HepG2 (cell line): ENCODE data around the gene ZNF771. TPM values are rescaled to one million over a fixed set of nuclear protein-coding genes. Genes with fewer than 3 reads are reported as not detected.

Experiments used
- ADNP ChIP-seq: sonication (generic); formaldehyde crosslinking; IDR thresholded peaks from 2 replicates; pipeline ENCODE4 v1.4.0; 2020; ENCODE audit warnings: missing genetic modification reagents
- BCLAF1 ChIP-seq: fragments of 450-650 bp; IDR thresholded peaks from 2 replicates; pipeline ENCODE4 v1.6.1; 2017; ENCODE audit warnings: mild to moderate bottlenecking
- BHLHE40 ChIP-seq: IDR thresholded peaks from 2 replicates; pipeline ENCODE4 v1.6.1; 2011; ENCODE audit warnings: low read length, improper control_type of control experiment
- CAMTA2 ChIP-seq: sonication (generic); formaldehyde crosslinking; IDR thresholded peaks from 2 replicates; pipeline ENCODE4 v1.4.0; 2020; ENCODE audit warnings: mild to moderate bottlenecking, missing genetic modification reagents, borderline replicate concordance
- CSRNP2 ChIP-seq: sonication (generic); formaldehyde crosslinking; conservative IDR thresholded peaks from 2 replicates; pipeline ENCODE4 v1.8.0; 2022; ENCODE audit warnings: low read depth, missing genetic modification reagents
- ELF1 ChIP-seq: sonication (generic); formaldehyde crosslinking; IDR thresholded peaks from 2 replicates; pipeline ENCODE4 v1.4.0; 2020; ENCODE audit warnings: missing genetic modification reagents
- GLI4 ChIP-seq: sonication (generic); formaldehyde crosslinking; IDR thresholded peaks from 2 replicates; pipeline ENCODE4 v1.5.1; 2020; ENCODE audit warnings: missing genetic modification reagents, mild to moderate bottlenecking, moderate library complexity, borderline replicate concordance
- KLF6 ChIP-seq: IDR thresholded peaks from 2 replicates; pipeline ENCODE4 v1.8.0; 2016; ENCODE audit warnings: missing biosample characterization, missing genetic modification reagents
- NAIF1 ChIP-seq: sonication (generic); formaldehyde crosslinking; IDR thresholded peaks from 2 replicates; pipeline ENCODE4 v1.5.0; 2020; ENCODE audit warnings: mild to moderate bottlenecking, missing genetic modification reagents, borderline replicate concordance
- NCOA5 ChIP-seq: sonication (generic); formaldehyde crosslinking; IDR thresholded peaks from 2 replicates; pipeline ENCODE4 v1.4.0; 2020; ENCODE audit warnings: missing genetic modification reagents
- NFRKB ChIP-seq: fragments of 450-650 bp; IDR thresholded peaks from 2 replicates; pipeline ENCODE4 v1.6.1; 2017
- PBX3 ChIP-seq: sonication (generic); formaldehyde crosslinking; IDR thresholded peaks from 2 replicates; pipeline ENCODE4 v1.8.1; 2023; ENCODE audit warnings: missing genetic modification reagents, inconsistent platforms, borderline replicate concordance
- POLR2A ChIP-seq, 2 experiments: IDR thresholded peaks; 2 replicates each; pipeline ENCODE4 v1.6.1; 2011; ENCODE audit warnings: low read depth in 2 of 2, low read length in 2 of 2, mild to moderate bottlenecking in 1 of 2, moderate library complexity in 1 of 2; ENCODE audit not compliant: insufficient read depth in 1 of 2
- POLR2G ChIP-seq: fragments of 200-400 bp; formaldehyde crosslinking; IDR thresholded peaks from 2 replicates; pipeline ENCODE4 v1.6.1; 2018; ENCODE audit warnings: mild to moderate bottlenecking, low read depth, low read length, moderate library complexity
- RBM39 ChIP-seq: fragments of 200-400 bp; formaldehyde crosslinking; IDR thresholded peaks from one replicate; pipeline ENCODE4 v1.6.1; 2018; ENCODE audit warnings: antibody characterized with exemption, mild to moderate bottlenecking, low read depth, low read length; ENCODE audit not compliant: poor library complexity, severe bottlenecking
- SOX6 ChIP-seq, 2 experiments: fragments of 450-650 bp in 1 of 2; sonication (generic) in 1 of 2; formaldehyde crosslinking in 1 of 2; IDR thresholded peaks; 2 replicates each; pipeline versions ENCODE4 v1.4.0 to v1.6.1; 2017 to 2020; ENCODE audit warnings: antibody characterized with exemption in 1 of 2, mild to moderate bottlenecking in 1 of 2, missing genetic modification reagents in 1 of 2
- SP5 ChIP-seq: IDR thresholded peaks from 2 replicates; pipeline ENCODE4 v1.6.1; 2016; ENCODE audit warnings: low read depth, borderline replicate concordance
- STAG1 ChIP-seq: sonication (generic); formaldehyde crosslinking; IDR thresholded peaks from 2 replicates; pipeline ENCODE4 v1.4.0; 2020; ENCODE audit warnings: missing genetic modification reagents
- TGIF2 ChIP-seq: IDR thresholded peaks from 2 replicates; pipeline ENCODE4 v1.6.1; 2016; ENCODE audit warnings: control low read depth, missing compliant biosample characterization
- TOPORS ChIP-seq: sonication (generic); formaldehyde crosslinking; IDR thresholded peaks from 2 replicates; pipeline ENCODE4 v1.8.0; 2023; ENCODE audit warnings: mild to moderate bottlenecking, missing genetic modification reagents
- ZNF260 ChIP-seq: sonication (generic); formaldehyde crosslinking; IDR thresholded peaks from 2 replicates; pipeline ENCODE4 v1.4.0; 2020; ENCODE audit warnings: missing genetic modification reagents, low read depth, mild to moderate bottlenecking, borderline replicate concordance
- ZNF350 ChIP-seq: sonication (generic); formaldehyde crosslinking; IDR thresholded peaks from 2 replicates; pipeline ENCODE4 v1.4.0; 2020; ENCODE audit warnings: mild to moderate bottlenecking, low read depth, missing genetic modification reagents, borderline replicate concordance
- ZNF564 ChIP-seq: sonication (generic); formaldehyde crosslinking; IDR thresholded peaks from 2 replicates; pipeline ENCODE4 v1.8.1; 2023; ENCODE audit warnings: mild to moderate bottlenecking, missing genetic modification reagents
- ZNF629 ChIP-seq: sonication (generic); formaldehyde crosslinking; conservative IDR thresholded peaks from 2 replicates; pipeline ENCODE4 v1.5.0; 2020; ENCODE audit warnings: missing genetic modification reagents
- ZNF773 ChIP-seq: sonication (generic); formaldehyde crosslinking; IDR thresholded peaks from 2 replicates; pipeline ENCODE4 v1.4.0; 2020; ENCODE audit warnings: missing genetic modification reagents, borderline replicate concordance
- polyA plus RNA-seq, 8 experiments: library from polyadenylated mRNA; depleted of rRNA in 3 of 8; stranded (reverse) in 7 of 8; unstranded in 1 of 8; fragments of >200 nt; fragmentation: Illumina TruSeq in 4 of 8; extraction: Trizol in 4 of 8; gene quantifications; 2 replicates each; pipeline versions ENCODE4 v1.2.1 to v1.2.3, GENCODE V29; 2011 to 2016; ENCODE audit warnings: low read depth in 4 of 8, missing spikeins in 1 of 8, mixed read lengths in 1 of 8; ENCODE audit not compliant: insufficient read depth in 1 of 8
- total RNA-seq, 5 experiments: library from RNA; depleted of rRNA; stranded (reverse); fragments of >200 nt; fragmentation: Illumina TruSeq; extraction: Trizol; gene quantifications; 2 replicates each; pipeline ENCODE4 v1.2.3, GENCODE V29; 2016; ENCODE audit warnings: low read depth in 1 of 5

Gene ZNF771
- total and polyA plus RNA-seq, 2 of the 13 experiments (the other 11 are each of a cell fraction or from before 2014, with no cell fraction given) = 5.0 to 11.8 TPM

GRCh38 chr16:30394592-30395154 lies 12.7 kb upstream of the ZNF771 start (continued):
- TF ChIP-seq ZNF260 (CRISPR knock-in tag) = no peak
- no peak for TF ChIP-seq ZNF564 (CRISPR knock-in tag)
- no peak for TF ChIP-seq ZNF629 (CRISPR knock-in tag)
- no peak for TF ChIP-seq NCOA5
- no peak for TF ChIP-seq ZNF350 (CRISPR knock-in tag)
- TF ChIP-seq CAMTA2 (CRISPR knock-in tag) = no peak
- no peak for TF ChIP-seq SP5 (CRISPR knock-in tag)
- no peak for TF ChIP-seq BHLHE40
- 0 out of 2 replicates have a peak, but pooled peaks have one; percentile 64 for TF ChIP-seq NAIF1
- TF ChIP-seq BCLAF1 = no peak
- no peak for TF ChIP-seq ADNP (CRISPR knock-in tag)
- TF ChIP-seq SOX6 (IDR thresholded peaks at IDR 0.05) = no peak
- TF ChIP-seq SOX6 (CRISPR knock-in tag; IDR thresholded peaks at IDR 0.05) = 0 out of 2 replicates have a peak, but pooled peaks have one; percentile 39
- no peak for TF ChIP-seq PBX3 (CRISPR knock-in tag)
- no peak for TF ChIP-seq GLI4
- TF ChIP-seq POLR2A (IDR thresholded peaks at IDR 0.05; ENCODE audit: insufficient read depth in 1 of 2, low read depth in 2 of 2, low read length in 2 of 2) = no peak
- no peak for TF ChIP-seq POLR2G
- no peak for TF ChIP-seq ELF1 (CRISPR knock-in tag)
- TF ChIP-seq KLF6 (CRISPR knock-in tag) = no peak
- no peak for TF ChIP-seq CSRNP2 (CRISPR knock-in tag)
- no peak for TF ChIP-seq TGIF2 (CRISPR knock-in tag)
- 0 out of 2 replicates have a peak, but pooled peaks have one; percentile 70 for TF ChIP-seq ZNF773 (CRISPR knock-in tag)
- no peak for TF ChIP-seq TOPORS
- no peak for TF ChIP-seq STAG1 (CRISPR knock-in tag)
- no peak for TF ChIP-seq RBM39
- no peak for TF ChIP-seq NFRKB
